Measurements from ENCODE around the gene IER3.

IER3 gene

GRCh38 chr6:30709101-30709868, 35.1 kb downstream of the IER3 start:
- no peak for TF ChIP-seq CTCF (IDR thresholded peaks at IDR 0.05)

GRCh38 chr6:30707281-30707850, 37.0 kb downstream of the IER3 start:
- TF ChIP-seq CTCF (IDR thresholded peaks at IDR 0.05), result no peak

- no peak for TF ChIP-seq CTCF (IDR thresholded peaks at IDR 0.05)
These were observed 38.7 kb downstream of the IER3 start for GRCh38 chr6:30705620-30706019.

GRCh38 chr6:30703821-30704220, 40.5 kb downstream of the IER3 start:
- no peak for TF ChIP-seq CTCF (IDR thresholded peaks at IDR 0.05)

GRCh38 chr6:30703011-30703410, 41.3 kb downstream of the IER3 start:
- no peak for TF ChIP-seq CTCF (IDR thresholded peaks at IDR 0.05)

GRCh38 chr6:30700340-30700739, 44.0 kb downstream of the IER3 start:
- TF ChIP-seq CTCF (IDR thresholded peaks at IDR 0.05), result no peak

GRCh38 chr6:30696432-30696831, 47.9 kb downstream of the IER3 start:
- no peak for TF ChIP-seq CTCF (IDR thresholded peaks at IDR 0.05)
